HG03354 (cell line): ENCODE data around the gene GPR137B.

Experiments used
- ATAC-seq: cut with Tn5 transposase; IDR thresholded peaks from one replicate; pipeline ENCODE4 v1.9.1; 2021; ENCODE audit warnings: mild to moderate bottlenecking; ENCODE audit not compliant: unreplicated experiment, poor library complexity, severe bottlenecking

Gene GPR137B

DNA sequence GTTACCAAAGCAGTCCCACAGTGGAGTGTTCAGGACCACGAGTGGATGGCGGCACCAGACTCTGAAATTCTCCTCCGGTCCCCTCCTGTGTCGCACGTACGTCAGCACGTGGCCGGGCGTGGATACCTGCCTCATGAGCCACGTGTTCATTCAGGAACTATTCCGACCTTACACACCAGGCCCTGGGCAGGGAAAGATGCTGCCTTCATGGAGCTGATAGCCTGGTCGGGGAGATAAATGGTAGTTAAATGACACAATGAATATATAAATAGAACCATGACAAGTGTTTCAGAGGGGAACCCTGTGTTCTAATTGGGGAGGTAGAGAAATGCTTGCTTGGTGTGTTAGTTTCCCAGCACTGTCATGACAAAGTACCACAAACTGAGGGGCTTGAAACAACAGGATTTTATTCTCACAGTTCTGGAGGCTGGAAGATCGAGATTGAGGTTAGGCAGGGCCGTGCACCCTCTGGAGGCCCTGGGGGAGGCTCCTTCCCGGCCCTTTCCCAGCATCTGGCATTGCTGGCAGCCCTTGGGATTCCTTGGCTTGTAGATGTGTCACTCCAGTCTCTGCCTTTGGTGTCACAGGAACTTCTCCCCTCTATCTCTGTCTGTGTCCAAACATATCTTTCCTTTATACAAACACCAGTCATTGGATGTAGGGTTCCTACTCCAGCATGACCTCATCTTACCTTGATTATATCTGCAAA, 28.9 kb upstream of the GPR137B start:
- ATAC-seq, result no peak

DNA sequence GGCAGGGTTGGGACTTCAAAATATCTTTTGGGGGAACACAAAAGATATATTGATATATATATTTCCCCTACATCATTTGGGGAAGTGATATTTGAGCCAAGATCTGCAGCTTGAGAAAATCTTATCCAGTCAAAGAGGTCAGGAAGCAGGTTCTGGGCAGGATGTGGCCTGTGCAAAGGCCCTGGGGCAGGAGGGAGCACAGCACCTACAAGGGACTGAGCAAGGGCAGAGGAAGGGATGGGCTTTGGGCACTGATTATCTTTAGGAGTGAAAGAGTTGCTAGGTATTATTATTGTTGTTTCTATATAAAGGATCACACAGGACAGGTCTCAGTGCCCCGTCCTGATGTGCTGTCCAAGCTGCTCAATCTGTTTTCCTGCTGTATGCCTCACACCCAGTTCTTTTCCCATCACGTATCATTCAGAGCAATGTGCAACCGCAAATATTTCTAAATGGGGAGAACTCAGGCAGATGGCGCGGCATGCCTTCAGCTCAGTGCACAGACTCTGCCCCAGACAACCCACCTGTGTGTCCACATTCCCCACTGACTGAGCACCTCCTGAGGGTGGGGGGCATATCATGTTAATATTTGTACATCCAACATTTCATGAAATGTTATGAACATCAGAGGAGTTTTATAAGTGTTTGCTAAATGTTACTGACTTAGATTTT, 28.1 kb upstream of the GPR137B start:
- no peak for ATAC-seq

DNA sequence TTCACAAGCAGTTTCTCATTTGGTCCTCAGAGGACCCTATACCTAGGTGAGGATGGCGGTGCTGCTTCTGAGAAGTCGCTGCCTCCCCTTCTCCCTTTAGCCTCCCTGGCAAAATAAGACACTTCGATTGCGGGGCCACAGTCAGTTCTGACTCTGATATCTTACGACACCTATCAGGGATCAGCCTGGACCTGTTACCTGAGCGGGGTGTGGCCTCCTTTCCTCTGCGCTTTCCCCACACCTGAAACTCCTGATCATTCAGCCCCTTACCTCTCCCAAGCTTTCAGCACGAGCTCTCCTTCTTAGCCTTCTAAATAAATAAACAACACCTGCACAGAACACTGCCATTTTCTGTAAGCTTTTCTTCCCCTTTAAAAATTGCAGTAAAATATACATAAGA, 24.6 kb upstream of the GPR137B start:
- no peak for ATAC-seq

DNA sequence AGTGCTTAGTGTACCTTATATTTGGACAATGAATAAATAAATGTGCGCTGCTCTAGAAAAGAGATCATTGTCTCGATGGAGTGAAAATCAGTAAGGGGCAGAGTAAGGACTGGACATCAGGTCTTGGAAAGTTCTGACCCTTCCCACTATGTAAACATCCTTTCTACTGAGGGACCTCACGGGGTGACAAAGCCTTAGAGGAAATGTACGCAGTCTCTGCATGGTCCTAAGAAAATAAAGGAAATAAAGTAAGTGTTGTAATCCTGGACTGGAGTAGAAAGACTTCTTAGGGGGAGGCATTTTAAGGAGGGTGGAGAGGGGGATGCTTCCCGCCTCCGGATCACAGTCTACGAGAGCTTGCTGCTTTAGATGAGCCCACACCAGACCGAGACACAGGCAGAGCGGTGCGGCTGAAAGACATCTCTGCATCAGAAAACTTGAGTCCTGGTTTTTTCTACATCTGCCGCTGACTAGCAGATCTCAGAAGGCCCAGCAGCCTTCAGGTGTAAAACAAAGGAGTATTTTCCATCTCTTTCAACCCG, 22.3 kb upstream of the GPR137B start:
- ATAC-seq, result no peak

DNA sequence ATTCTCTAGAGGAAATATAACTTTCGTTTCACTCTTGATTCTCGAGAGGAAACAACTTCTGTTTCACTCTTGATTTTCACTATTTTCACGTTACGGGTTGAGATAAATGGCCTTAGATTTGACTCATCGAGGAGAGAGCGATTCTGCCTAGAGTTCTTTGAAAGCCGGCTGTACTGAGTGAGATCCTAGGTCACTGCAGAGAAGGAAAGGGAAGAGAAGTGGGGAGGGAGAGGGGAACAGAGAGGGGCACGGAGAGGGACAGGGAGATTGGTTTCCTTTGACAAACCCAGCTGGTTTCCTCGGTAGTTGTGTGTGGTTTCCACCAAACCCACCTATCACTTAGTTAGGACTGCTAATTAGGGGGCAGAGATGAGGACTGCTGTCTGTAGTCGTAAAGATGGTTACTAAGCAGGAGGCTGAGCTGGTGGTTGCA, 21.6 kb upstream of the GPR137B start:
- peak; percentile 69 for ATAC-seq

DNA sequence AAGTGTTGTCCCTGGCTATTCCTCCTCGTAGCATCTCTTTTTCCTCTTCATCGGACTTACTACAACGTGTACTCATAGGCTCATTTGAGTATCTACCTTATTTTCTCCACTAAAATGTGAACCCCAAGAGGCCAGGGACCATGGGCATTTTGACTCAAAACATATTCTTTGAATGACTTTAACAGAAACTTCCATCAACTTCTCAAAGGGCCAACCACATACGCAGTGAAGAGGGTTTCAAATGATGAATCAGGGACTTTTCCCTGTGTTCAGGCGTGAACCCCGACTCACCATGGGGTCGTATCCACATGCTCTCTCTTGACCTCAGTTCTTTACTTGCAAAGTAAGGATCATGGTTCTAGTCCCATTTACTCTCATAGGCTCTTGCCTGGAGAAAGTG, 20.2 kb upstream of the GPR137B start:
- ATAC-seq, result peak; percentile 45

DNA sequence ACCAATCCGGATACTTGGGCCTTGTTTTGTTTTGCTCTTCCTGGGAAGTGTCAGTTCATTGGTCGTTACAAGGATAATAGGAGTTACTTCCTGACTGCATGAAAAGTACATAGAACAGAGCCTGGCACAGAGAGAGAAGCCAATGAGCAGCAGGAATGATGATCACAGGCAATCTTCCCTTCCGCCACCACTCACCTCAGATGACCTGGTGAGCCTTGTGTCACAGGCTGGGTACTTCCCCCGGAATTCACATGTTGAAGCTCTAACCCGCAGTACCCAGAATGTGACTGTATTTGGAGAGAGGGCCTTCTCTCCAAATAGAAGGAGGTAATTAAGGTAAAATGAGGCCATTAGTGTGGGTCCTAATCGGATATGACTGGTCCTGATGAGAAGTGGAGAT, 18.8 kb upstream of the GPR137B start:
- no peak for ATAC-seq

DNA sequence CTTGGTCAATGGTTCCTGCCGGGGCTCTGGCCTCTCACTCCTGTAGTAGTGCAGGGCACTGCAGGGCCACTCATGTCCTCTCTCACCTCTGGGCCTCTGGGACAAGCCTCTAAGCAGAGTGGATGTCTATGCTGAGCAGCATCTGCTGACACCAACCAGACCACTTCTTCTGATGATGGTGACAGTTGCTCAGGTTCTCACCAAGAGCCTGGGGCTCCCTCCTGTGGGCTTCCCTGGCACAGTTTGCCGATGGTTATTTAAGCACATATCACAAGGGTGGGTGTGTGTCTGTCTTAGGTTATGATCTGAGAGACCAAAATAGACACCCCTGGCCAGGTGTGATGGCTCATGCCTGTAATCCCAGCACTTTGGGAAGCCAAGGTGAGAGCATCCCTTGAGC, 17.4 kb upstream of the GPR137B start:
- no peak for ATAC-seq

DNA sequence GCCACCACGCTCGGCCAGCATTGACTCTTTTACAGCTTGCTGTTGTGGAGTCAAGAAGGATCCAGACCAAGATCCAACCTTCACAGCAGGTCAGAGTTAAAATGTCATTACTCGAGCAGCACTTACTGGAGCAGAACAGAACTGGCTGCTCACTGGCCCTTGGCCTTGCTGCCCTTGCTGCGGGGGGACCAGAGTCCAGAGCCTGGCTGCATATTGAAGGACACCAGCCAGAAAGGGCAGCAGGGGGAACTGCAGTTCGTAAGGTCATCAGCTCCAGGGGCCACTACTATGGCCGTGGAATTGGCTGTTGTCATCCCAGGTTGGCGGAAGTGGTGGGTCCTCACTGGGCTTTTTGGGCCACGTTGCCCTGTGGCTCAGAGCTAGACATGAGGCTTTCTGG, 15.3 kb upstream of the GPR137B start:
- no peak for ATAC-seq

DNA sequence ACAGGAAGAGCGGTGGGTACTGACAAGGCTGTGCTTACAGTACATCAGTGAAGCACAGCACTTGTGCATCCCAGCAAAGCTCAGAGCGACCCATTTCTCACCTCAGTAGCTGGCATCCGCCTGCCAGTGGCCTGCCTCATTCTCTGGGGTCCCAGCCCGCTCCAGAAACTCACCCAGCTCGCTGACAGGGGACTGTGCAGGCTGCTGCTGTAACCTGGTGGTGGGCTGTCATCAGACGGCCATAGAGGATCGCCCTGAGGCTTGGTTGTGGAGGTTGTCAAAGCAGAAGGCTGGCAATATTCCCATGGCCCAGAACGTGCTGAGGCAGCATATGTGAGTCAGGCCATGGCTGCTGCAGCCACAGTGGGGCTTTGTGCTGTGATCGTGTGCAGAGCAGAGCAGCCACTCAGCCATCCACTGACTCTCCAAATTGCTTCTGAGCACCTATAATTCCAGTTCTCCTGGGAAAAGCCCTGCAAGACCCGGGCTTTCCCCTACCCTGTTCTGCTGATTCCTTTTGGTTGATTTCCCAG, 13.6 kb upstream of the GPR137B start:
- ATAC-seq, result no peak

DNA sequence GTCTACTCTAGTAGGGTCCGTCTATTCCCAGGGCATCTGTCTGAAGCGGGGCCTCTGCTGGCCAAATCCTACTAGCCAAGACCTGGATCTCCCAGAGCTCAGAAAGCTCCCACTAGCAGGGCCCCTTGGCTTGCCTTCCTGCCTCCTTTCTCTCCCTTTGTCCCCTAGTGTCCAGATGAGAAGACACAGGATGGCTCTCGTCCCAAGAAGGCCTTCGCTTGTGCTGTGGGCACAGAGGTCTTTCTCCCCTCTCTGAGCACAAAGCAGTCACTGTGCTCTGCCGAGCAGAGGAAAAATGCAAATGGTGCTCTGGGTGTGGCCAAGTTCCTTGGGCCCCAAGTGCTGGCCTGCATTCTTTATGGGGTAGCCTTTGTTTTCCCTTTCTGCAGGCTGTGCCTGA, 13.0 kb upstream of the GPR137B start:
- no peak for ATAC-seq

DNA sequence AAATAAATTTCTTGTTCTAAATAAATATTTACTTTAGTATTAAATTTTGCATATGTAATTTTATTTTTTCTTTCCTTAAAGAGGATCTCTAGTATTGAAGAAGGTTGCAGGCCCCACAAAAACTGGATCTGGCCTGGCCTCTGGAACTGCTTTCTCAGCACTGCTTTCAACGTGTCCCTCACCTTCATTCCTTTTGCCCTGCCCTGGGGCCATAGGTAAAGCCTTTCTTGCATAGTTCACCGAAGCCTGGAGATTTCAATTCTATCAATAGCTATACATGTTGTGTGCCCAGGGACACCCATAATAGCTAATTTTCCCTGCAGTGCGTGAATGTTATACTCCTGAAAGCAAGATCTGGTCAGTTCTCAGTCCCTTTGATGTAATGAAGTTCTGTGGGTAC, 12.0 kb upstream of the GPR137B start:
- ATAC-seq, result no peak

DNA sequence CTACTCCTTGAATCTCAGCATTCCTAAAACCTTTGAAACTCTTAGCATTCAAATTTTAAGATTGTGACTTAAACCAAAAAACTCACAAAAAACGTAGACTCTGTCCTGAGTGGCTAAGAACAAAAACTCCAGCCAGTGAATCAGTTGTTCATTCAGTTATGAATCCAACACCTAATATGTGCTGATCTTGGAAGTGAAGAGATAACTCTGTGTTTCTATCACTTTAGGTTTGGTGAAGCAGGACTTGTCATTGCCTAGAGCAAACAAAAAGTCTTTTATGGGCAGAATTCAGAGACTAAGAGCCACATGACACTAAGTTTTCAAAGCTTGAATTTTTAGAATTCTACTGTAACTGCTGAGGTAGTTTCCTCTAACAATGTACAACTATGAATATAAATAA, 10.4 kb upstream of the GPR137B start:
- no peak for ATAC-seq

DNA sequence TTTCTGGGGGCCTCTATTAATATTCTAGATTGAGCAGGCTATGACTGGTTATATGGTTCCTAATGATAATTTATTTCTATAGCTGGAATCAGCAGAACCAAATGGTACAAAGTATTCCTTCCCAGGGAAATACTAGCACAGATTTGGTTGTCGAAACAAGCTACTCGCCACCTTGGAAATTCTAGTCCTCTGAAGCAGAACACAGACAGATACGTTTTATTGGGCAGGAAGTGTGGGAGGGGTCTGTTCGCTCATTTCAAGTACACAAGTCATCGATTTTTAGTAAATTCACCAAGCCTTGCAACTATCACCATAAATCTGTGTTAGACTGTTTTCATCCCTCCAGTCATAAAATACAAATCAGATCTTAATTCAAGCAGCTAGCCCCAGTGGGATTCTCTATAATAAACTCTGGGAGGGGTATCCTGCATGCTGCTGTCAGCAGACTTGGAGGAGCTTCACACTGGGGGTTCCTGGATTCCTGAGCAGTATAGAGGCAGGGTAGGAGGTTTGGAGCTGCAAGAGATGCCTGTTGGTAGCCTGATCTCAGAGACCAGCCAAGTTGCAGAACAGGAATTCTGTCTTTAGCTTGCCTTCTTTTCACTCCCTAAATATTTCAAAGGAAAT, 9.8 kb upstream of the GPR137B start:
- no peak for ATAC-seq

DNA sequence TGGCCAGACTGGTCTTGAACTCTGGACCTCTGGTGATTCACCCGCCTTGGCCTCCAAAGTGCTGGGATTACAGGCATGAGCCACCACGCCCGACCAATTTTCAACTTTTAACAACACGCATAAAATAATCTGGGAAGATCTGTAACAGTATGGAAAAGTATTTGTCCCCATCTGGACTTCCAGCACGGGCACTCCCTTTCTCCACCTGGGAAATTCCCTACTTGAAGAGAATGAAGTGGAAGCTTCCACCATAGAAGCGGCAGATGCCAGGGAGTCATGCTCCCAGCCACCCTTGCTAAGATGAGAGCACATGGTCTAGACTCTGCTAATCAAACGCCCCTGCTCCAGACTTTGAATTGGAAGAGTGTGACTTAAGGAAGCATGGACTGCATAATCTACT, 9.0 kb upstream of the GPR137B start:
- no peak for ATAC-seq

DNA sequence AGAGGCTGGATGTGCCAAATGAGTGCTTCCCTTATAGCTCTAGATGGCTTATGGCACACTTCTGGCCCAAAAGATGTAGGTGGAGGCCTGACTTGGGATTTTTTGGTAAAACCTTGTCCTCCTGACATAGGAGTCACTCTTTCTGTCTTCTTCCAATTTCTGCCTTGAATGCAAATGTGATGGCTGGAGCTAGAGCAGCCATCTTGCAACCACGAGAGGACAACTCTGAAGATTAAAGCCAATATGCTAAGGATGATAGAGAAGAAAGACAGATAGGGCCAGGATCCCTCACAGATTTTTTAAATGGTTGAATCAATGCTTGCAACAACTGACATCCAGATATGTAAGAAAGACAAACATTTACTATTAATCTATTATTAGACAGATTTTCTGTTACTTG, 8.5 kb upstream of the GPR137B start:
- no peak for ATAC-seq

DNA sequence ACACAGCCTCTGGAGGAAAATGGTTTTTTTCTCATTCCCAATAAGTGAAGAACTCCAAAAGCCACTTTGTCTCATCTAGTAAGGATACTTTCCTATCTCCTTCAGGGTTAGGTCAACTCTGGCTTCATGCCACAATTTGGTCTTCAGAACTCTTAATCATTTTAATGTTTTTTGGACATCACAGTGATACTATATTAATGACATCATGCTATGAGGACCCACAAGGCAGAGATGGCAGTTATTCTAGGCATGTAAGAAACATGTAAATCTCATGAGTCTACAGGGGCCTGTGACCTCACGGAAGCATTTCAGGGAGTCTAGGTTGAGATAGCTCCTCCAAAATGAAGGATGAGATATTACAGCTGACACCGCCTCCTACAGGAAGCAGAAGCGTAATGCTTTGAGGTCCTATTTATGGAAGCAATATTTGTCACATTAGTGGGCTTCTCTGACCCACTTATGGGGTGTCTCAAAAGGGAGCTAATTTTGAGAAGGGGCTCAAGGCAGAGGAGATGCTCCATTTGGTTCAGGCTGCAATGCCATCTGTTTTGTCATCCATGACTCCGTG, 5.0 kb upstream of the GPR137B start:
- ATAC-seq, result no peak

DNA sequence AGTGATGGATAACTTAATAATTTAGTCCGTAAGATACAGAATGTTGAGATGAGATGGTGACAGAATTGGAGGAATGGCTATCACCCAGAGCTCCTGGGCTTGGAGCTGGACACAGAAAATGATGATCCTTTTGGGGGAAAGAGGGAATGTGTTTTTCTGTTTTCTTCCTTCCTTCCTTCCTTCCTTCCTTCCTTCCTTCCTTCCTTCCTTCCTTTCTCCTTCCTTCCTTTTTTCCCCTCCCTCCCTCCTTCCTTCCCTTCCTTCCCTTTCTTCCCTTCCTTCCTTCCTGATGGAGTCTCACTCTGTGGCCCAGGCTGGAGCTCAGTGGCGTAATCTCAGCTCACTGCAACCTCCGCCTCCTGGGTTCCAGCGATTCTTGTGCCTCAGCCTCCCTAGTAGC, 2.8 kb upstream of the GPR137B start:
- ATAC-seq, result no peak

DNA sequence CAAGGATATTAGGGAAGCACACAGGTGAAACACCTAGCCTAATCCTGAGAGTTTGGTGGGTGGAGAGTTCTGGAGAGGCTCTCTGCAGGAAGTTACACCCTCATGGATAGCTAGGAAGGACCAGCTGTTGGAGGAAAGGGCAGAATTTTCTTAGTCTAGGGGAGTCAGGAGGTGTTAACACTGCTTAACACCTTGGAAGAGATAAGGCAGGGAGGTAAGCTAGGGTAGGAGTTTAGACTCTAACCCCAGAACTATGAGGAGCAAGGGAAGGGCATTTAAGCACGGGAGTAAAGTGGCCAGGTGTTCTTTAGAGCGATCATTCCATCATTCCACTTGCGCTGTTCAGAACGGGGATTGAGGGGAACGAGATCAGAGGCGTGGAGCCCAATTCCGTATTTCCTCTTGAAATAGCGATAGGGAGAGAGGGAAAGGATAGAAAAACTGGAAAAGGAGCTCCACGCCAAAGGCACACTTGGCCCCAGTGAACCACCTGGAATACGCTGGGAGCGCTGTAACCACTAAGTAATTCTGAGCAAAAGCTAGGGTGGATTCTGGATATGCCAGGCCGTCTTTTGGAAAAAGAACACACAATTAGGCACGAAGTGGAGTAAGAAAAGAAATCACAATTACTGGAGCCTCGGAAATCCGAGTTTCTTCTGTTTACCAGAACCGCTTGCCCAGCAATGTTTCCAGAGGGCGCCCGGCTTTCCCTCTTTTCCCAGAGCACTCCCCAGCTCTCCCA, 1.5 kb upstream of the GPR137B start:
- no peak for ATAC-seq
